Adipose tissue (tissue), 3 donors: Measurements from ENCODE around the gene TGM6. TPM values are rescaled to one million over a fixed set of nuclear protein-coding genes. Genes with fewer than 3 reads are reported as not detected.

Experiments
- H3K27ac ChIP-seq: one replicate; pipeline ENCODE4 v1.5.1; 2013; ENCODE audit warnings: low read depth, low read length
- WGBS, 3 donors: extraction: QIAGEN DNeasy Blood & Tissue Kit; methylation state at CpG; one replicate each; pipeline ENCODE4 v1.1.7; 2013; 5-methylcytosine and 5-hydroxymethylcytosine counted together
- polyA plus RNA-seq, 3 donors: library from polyadenylated mRNA; stranded (reverse); fragments of 200-250 nt; gene quantifications; one replicate each; pipeline ENCODE4 v1.2.3, GENCODE V29; 2013
- donor health status: healthy with polysubstance abuse.
- donor health status: Bipolar disorder and iron deficiency.
- donor health status: healthy.

TGM6 gene
- polyA plus RNA-seq, 3 donors = not detected

DNA sequence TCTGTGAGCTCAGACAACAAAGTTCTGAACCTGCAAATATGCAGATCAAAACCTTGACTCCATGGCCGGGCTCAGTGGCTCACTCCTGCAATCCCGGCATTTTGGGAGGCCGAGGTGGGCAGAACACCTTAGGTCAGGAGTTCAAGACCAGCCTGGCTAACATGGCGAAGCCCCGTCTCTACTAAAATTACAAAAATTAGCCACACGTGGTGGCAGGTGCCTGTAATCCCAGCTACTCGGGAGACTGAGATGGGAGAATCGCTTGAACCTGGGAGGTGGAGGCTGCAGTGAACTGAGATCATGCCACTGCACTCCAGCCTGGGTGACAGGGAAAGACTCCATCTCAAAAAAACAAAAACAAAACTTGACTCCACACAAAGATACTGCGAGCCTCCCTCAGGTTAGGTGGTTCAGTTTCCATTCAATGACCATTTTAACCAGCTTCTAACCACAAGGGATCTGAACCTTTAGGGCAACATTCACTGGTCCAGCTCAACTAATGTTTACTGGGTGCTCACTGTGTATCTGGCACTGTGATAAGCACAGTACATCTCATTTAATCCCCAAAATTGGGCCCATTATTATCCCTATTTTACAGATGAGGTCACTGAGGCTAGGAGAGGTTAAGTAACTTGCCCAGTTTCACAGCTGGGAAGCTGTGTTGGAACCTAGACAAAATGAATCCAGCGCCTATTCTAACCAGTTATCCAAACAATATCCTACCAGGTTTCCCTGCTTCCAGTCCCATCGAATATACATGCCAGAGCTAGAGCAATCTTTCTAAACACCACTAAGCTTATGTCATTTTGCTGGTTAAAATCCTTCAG is 88.1 kb downstream of the TGM6 start:
- WGBS, 3 donors = 70 to 80% (median 78%) methylated on average over 11 of the region's 11 CpGs
- H3K27ac ChIP-seq = no peak overlapping the region

DNA sequence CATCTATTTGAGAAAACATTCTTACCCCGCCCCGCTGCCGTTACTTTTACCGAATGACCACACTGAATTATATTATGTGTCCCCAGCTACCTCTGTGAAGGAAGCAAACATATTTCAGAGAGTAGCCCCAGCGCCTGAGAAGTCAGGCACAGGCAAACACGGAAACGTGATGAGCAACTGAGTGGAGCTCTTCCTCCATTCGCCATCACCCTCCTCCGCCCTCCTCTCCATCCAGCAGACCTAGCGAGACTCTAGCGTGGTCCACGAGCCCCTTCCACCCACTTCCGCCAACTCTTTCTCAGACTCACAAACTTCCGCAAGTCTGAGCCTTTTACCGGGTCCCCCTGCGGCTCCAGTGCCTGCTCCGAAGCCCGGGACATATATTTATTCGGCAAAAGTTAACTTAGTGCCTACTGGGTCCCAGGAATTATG is 89.3 kb downstream of the TGM6 start:
- H3K27ac ChIP-seq = peak overlapping the region; percentile 95
- WGBS, 3 donors = 0% methylated on average over 19 of the region's 19 CpGs

DNA sequence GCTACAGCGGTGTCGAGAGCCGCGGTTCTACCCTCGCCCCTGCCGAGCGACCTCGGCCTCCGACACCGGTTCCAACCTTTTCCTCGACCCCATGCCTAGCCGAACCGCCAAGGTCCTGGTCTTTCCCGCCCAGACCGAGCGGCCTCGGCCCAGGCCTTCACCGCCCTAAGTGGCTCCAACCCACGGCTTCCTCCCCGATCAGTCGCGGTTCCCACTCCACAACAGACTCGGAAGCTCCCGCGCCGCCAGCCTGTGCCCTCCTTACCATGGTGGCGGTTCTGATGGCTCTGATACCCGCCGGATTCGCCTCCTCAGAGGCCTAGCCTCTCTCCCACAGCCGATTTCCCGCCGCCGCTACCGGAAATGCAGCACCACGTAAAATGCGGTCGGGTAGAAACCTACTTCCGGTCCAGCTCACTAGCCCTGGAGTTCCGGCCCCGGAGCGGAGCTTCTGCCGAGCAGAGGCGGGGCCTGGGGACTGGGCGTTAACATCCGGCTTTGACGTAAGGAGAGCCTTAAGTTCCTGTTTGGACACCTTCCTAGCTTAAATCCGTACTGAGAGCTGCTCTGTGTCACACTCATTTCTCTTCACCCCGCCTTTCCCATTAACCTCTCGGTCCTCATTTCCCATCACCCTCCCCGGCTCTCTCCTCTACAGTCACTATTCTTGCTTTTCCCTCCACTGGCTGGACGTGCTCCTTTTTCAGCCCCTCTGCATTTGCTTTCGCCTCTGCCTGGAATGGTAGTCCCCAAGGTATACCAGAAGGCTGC is 89.9 kb downstream of the TGM6 start, which contains the start of gene SNRPB:
Gene SNRPB (minus strand): TSS at position 367 of the 771 bp plus-strand sequence. CDS start 99 bp downstream, at position 268.
- peak within 1 kb of the TSS; percentile 95 for H3K27ac ChIP-seq
- 1% methylated on average over 52 to 53 of the region's 53 CpGs for WGBS, 3 donors

DNA sequence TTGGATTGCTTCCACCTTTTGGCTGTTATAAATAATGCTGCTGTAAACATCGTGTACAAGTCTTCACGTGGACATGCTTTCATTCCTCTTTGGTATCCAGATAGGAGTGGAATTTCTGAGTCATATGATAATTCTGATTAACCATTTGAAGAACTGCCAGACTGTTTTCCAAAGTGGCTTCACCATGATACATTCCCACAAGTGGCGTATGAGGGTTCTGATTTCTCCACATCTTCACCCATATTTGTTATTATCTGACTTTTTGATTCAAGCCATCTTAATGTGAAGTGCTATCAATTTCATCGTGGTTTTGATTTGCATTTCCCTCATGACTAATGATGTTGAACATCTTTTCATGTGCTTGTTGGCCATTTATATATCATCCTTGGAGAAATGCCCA is 92.8 kb downstream of the TGM6 start:
- 59 to 69% (median 62%) methylated on average over 4 of the region's 4 CpGs for WGBS, 3 donors
- no peak overlapping the region for H3K27ac ChIP-seq

DNA sequence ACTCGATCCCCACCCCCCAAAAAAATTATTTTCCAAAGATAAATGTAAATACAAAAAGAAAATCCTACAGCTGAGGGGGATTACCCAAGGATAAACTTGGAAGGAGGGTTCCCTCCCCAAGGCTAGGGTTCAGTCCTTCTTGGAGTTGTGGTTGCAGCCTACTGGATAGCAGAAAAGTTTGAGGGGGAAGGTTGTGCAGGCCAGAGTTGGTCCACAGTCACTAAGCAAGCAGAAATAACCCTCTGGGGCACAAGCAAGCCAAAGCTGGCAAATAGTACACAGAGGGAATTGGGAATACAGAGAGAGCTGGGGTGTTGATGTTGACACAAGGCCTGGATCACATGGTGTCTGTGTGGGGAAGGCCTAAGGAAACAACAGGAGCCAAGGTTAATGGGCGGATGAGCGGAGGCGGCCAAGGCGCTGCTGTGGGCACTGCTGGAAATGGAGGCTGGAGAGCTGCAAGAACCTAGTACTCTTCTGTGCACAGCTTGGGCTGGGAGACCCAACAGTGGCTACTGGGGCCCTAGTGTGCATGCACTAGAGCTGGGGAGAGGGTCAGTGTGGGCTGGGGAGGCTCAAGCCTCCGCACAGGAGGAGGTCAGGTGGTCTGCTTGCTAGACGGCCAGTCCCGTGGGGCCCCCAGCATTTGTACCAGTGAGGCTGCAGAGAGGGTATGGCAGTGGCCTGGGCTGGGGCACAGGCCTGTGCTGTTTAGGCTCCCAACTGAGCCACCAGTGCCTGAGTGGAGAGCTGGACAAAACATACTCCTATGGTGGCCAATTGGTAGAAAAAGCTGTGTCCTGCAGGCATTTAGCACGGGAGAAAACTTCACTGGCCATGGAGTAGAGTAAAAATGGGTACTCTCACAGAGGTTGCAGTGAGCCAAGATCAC is 95.4 kb downstream of the TGM6 start:
- no peak overlapping the region for H3K27ac ChIP-seq
- WGBS, 3 donors = 93 to 99% (median 93%) methylated on average over 9 of the region's 9 CpGs

DNA sequence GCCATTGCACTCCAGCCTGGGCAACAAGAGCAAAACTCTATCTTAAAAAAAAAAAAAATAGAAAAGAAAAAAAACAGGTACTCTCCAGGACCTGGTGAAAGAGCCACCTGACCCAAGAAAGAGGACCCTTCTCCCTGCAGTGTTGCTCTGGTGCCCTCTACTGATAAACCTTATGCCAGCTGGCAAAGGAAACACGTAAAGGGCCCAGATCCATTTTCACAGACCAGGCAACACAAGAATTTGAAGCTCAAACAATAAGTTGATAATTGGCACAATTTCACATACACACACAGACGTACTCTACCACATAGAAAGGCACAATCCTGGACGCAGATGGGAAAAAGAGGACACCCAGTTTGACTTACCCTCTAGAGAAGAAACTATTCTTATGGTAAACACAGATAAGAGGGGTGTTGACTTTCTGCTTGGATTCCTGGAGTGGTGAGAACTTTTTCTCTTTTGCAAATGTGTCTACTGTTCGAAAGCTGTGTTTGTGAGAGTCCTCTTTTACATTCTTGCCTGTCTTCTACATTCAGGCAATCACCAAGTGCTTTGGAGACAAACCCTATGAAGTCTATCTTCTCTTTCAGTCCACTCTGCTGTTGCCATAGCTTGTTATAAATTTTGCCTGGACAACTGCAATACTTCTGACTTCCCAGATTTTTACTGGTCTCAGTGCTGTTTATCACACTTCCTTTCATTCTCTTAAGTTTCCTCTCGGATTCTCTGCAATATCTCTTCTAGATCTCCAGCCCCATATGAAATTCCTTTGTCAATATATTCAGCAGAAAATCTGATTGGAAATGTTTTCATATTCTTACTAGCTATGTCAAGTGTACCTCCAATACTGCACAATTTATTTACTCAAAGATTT is 96.3 kb downstream of the TGM6 start:
- WGBS, 3 donors = 64 to 87% (median 83%) methylated on average over 5 of the region's 5 CpGs
- H3K27ac ChIP-seq = no peak overlapping the region

DNA sequence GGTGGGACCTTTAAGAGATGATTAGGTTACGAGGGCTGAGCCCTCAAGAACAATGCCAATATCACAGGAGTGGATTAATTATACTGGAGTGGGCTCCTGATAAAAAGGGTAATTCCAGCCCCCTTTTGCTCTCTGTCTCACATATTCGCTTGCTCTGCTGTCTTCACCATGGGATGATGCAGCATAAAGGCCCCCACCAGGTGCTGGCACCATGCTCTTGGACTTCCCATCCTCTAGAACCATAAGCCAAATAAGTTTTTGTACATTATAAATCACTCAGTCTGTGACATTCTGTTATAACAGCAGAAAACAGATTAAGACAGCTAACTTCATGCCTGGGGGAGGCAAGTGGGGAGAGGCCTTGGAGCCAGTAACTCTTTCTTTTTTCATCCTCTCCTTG is 99.7 kb downstream of the TGM6 start:
- no peak overlapping the region for H3K27ac ChIP-seq
- WGBS, 3 donors = 95 to 100% (median 97%) methylated on average over 2 of the region's 2 CpGs

Other genes with a start within 250 kb of the TGM6 start
- 1 to 10 TPM in 1 of 3 donors, under 1 TPM in 1, not detected in 1; 0.46 to 2.7 TPM for gene TGM3, start 84.9 kb upstream of the TGM6 start, polyA plus RNA-seq
- 100 to 1,000 TPM in 2 of 3 donors, 10 to 100 TPM in 1; 63.3 to 216 (median 151) TPM for gene SNRPB, start 89.9 kb downstream of the TGM6 start, polyA plus RNA-seq
- gene ZNF343, start 128.0 kb downstream of the TGM6 start, polyA plus RNA-seq = 1 to 10 TPM; 3.7 to 6.8 (median 3.8) TPM
- gene TMC2, start 155.7 kb downstream of the TGM6 start, polyA plus RNA-seq = under 1 TPM; 0.06 to 0.46 (median 0.45) TPM